NCI-H1048 (cell line): ENCODE data around the gene C1orf35.

Experiments used
- DNase-seq: peaks from one replicate; lab custom pipeline; 2025; lab: John Stamatoyannopoulos, UW

The C1orf35 gene

DNA sequence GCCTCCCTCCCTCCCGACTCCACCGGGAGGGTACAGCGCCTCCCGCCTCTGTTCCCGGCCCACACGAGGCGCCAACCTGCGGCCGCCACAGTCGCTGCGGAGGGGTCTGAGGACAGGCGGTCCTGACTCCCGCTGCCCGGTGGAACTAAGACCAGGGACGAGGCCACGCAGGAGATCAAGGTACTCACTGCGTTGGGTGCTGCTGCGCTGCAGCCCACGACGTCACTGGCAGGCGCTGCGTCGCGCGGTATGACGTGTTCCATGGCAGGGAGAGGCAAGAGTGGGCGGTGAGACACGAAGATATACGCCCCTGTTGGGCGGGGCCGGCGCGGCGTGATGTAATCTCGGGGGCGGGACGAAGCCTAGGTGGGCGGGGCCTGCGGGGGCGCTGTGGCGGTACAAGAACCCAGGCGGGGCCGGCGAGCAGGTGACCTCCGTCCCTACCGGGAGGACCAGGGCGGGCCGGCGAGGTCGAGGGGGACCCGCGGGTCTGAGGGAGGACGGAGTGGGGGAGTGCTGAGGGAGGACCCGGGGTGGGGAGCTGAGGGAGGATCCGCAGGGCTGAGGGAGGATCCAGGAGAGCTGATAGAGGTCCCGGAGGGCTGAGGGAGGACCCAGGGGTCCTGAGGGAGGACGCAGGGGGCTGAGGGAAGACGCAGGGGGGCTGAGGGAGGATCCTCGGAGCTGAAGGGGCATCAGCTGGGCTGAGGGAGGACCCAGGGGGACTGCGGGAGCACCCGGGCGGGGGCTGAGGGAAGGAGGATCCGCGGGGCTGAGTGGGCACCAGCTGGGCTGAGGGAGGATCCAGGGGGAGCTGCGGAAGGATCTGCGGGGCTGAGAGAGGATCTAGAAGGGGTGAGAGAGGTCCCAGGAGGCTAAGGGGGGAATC is 6.2 kb upstream of the C1orf35 start, which contains the start of gene MRPL55:
MRPL55 (minus strand) TSS at position 227 of the 889 bp plus-strand sequence. CDS start 1,039 bp downstream, outside the sequence.
- DNase-seq = peak; percentile 97

DNA sequence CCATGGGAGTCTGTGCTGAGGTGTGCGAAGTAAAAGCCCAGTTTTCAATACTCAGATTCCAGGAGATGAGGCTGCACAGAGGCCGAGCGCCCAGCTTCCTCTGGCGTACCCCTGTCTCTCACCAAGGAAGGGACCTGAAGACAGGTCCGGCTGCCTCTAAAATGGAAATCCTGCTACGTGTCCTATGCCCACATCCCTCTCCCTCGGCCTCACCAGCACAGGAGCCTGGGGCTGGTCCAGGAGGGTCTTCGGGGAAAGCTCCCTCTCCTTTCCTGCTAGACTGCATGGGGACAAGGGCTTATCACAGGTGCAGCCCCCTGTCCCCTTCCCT is 5.6 kb upstream of the C1orf35 start:
- DNase-seq = no peak

DNA sequence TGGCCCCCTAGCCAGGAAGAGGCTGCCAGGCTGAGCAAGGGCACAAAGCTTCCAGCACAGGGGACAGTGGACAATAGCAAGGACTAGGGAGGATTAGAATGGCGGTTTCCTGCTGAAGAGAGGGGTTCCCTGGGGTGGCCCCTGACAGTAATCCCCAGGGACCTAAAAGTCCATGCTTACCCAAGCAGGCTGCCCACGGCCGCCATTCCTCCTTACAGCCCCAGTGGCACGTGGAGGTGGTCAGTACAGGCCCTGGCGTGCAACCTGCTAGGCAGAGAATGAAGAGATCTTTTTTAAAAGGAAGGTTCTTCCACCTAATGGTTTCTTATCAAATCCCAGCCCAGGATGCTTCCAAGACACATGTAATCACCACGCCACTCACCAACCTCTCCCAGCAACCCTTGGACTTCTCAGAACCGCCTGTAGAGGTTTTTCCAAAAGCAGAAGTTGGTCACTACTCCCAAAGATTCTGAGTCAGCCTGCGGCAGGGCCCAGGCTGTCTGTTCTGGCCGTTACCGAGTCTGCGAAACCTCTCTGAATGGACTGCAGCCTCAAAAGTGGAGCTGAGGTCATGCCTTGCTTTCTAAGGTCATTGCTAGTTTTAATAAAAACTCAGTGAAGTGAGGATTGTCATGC is 5.0 kb upstream of the C1orf35 start:
- no peak for DNase-seq

DNA sequence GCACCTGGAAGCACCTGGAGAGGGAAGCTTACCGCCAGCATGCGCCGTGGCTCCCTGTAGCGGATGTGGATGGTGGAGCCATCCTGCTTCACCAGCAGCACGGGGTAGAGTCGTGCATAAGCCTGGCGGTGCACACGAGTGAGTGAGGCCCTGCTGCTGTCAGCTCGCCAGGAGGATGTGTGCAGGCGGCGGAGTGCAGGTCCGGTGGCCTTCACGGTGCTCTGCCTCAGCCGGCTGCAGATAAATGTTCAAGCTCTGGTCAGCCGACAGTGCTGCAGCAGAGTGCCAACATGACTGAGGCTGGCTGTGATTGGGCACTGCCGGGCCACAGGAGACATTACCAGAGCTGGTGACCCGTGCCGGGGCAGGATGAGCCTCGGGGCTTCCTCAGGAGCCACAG is 4.5 kb upstream of the C1orf35 start:
- DNase-seq = no peak

DNA sequence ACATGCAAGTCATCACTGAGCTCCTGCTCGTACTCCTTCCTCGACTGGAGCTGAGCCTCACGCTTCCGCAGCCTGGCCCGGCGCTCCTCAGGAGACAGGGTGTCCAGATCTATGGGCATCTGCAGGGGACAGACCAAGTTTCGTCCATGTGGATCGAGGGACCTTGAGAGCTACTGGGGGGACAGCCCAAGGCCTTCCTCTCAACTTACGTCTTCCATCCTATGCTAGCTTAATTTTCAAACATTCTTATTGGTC is 3.6 kb upstream of the C1orf35 start:
- DNase-seq = no peak

DNA sequence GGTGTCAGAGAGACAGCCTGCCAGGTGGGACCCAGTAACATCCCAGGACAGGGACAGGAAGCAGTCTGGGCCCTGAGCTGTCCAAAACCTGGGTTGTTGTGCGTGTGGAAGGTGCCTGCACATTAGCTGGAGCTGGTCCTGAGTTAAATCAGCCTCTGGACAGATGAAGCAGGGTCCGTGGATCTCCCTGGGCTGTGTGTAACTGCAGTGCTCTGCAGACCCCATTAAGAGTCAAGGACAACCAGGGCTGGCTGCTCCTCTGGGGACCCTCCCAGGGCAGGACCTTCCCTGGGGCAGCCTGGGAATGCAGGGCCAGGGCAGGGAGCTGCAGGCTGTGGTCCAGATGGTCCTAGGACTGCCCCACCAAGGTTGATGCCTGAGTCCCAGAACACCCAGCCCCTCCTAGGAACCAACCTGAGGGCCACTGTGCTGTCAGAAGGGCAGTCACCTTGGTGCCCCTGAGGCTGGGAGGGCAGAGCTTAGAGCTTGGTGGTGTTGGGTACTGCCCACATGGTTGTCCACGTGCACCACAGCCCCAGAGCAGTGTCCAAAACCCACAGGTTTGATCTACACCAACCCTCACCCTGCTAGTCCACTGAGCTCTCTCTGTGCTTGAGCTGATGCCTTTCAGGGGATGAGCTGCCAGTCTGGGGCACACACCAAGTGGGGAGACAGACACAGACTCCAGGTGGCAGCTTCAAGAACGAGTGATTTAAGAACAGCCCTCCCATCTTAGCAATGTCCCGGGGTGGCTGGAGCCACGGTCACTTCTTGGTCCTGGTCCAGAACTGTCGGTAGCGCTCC is 3.1 kb upstream of the C1orf35 start:
- DNase-seq = no peak

DNA sequence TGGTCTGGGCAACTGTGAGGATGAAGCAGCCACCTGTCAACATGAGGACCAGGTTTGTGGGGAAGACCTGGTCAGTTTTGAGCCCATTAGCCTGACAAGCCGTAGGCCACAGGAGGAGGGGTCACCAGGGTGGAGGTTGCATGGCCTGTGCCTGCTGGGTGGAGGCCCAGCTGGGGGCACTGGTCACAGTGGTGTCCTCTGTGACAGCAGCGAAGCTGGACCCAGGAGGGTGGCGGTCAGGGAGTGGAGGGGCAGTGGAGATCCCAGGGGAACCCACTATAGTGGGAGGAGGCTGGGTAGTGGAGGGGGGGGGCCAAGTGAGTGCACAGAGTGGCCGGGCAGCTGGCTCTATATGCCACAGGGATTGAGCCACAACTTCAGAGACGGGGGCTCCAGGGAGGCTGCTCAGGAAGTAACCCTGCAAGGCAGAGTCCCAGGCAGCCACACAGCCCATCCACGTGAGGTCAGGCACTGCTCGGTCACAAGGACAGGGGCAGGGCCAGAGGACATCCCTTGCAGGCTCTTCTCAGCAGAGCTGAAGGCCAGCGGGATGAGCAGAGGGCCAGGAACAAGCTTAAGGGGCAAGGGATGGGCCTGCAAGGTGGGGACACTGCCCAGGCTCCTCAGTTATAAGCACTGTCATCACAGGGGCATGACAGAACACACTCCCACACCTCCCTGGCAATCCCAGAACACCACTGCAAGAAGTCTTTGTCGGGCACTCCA is 2.3 kb upstream of the C1orf35 start:
- DNase-seq = no peak

DNA sequence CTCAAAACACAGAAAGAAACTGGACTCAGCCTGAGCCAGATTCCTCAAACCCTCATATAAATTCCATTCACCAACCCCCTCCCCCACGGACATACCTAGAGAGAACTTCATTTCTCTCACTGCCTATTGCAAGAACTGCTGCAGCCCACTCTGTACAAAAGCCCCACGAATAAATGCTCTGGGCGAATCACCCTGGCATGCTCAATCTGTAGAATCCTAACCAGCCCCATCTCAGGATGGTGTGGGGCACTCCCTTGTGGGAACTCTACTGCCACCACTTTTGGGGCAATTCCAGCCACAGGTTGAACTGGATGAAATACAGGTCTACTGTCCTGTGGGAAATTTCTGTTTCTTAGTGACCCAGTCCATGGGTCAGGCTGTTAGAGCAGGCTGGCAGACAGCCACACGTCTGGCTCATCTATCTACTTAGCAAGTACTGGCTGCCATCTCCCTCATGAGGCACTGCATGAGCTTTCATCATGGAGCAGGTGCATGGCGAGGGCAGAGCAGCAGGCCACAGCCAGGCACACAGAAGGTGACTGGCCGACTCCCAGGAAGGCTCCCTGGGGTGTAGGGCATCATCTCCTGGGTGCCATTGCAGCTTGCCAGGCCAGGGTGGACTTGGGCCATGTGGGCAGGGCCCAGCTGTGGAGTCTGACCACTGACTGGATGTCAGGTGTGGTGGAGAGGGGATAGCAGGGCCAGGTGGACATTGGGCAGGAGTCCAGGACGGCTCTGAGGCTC is 1.6 kb upstream of the C1orf35 start:
- no peak for DNase-seq

DNA sequence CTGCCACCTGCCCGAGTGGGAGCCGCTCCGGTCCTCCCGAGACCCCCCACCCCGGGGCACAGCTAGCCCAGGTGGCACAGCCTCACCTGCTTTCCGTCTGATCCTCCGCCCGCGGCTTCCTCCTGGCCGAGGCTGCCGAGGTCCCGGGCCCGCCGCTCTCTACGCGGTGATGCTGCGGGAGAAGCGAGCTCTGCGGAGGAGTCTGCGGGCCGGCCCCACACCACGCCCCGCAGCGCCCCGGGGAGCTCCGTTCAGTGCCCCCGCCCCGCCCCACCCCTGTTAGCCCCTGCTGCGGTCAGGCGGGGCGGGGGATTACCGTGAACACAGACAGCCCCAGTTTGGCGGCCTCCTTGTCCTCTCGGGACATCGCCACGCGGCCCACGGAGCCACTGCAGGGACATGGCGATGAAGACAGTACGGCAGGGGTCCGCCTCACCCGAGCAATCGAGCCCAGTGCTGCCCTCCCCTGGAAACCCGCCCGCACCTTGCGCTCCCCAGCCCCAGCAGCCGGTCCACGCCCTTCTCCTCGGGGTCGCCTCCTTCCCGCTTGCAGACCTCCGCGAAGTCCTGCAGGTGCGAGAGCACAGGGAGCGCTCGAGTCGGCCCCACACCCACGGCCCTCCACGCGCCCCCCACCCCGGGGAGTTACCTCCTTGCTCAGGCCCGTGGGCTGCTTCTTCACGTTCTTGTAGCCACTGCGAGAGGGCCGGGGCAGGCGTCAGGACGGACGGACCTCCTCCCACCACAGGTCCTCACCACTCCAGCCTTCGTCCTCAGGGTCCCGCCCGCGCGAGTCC is 933 bp downstream of the C1orf35 start:
- DNase-seq = no peak

DNA sequence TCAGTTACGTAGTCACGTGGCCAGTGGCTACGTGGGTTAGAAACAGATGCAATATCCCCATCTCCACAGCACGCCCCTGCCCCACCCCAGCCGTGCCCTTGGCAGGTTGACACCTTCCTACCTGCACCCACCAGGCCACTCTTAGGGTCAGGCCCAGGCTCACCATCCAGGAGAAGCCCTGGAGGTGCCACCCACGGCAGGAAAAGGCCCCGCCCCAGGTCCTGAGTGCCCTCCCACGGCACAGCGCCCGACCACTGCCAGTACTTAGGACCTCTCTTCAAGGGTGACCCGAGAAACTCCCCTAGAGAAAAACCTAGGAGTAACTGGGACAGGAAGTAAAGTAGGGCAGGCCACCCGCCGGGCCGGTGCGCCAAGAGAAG is 1.5 kb downstream of the C1orf35 start:
- no peak for DNase-seq

DNA sequence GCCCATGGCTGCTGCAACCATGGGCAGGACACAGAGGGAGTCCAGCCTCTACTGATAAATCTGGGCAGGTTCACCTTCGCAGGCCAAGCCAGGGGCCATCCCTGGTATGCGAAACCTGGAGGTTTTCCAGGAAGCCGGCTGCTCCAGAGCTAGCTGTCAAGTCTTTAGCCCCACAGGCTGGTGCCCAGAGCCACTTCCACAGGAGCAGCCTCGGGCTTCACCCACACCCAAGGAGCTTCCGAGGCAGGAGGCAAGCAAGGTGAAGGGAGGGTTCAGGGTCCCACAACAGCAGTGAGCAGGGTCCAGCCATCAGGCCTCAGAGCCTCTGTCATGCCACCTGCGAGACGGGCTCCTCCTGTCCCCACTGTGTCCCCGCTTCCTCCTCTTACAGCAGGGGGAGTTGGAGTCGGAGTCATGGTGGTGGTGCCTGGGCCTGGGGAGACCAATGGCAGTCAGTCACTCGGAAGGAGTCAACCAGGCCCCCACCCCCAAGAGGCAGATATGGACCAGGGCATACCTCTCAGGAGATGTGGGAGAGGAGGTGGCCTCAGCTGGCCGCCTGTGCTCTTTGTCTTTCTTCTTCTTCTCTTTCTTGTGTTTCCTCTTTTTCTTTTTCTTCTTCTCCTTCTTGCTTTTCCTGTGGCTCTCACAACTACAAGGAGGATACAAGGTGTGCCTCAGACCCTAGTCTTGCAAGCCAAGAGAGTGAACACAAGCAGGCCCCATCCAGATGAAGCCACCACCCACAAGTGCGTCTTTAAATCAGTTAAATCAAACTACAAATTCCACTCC is 2.1 kb downstream of the C1orf35 start:
- DNase-seq = no peak

DNA sequence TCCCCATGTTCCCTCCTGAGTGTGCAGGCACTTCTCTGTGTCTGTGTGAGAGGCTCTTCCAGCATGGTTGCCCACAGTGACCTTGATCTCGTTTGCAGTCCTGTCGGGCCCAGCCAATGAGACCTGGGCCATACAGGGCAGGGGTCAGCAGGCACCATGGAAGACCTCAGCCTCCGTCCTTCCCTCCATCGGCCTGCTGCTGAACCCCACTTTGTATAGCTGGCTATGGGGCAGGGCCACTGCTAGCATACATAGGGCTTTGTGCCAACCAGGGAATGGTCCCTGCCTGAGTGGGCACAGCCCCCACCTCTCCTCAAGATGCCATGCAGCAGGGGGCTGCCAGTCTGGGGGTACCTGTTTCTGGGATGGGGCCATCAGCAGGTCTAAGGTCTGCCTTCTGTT is 3.8 kb downstream of the C1orf35 start:
- no peak for DNase-seq

DNA sequence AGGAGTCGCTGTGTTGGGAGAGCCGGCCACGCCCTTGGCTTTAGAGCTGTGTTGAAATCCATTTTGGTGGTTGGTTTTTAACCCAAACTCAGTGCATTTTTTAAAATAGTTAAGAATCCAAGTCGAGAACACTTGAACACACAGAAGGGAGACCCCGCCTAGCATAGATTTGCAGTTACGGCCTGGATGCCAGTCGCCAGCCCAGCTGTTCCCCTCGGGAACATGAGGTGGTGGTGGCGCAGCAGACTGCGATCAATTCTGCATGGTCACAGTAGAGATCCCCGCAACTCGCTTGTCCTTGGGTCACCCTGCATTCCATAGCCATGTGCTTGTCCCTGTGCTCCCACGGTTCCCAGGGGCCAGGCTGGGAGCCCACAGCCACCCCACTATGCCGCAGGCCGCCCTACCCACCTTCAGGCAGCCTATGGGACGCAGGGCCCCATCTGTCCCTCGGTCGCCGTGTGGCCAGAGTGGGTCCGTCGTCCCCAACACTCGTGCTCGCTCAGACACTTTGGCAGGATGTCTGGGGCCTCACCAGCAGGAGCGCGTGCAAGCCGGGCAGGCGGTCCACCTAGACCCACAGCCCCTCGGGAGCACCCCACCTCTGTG is 4.7 kb downstream of the C1orf35 start:
- DNase-seq = no peak

DNA sequence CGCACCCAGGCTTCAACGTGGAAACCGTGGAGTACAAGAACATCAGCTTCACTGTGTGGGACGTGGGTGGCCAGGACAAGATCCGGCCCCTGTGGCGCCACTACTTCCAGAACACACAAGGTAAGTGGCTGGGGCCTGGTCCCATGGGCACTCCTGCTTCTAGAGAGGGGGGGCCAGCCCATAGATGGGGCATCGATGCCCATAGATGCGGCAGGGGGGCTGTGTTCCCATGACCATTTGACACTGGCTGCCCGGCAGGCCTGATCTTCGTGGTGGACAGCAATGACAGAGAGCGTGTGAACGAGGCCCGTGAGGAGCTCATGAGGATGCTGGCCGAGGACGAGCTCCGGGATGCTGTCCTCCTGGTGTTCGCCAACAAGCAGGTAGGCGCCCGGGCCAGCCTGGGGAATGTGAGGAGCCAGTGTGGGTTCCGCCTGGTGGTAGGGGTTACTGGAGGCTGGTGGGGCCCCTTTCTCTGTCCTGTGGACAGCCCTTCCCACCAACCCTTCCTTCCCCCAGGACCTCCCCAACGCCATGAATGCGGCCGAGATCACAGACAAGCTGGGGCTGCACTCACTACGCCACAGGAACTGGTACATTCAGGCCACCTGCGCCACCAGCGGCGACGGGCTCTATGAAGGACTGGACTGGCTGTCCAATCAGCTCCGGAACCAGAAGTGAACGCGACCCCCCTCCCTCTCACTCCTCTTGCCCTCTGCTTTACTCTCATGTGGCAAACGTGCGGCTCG is 5.6 kb downstream of the C1orf35 start:
- DNase-seq = no peak

DNA sequence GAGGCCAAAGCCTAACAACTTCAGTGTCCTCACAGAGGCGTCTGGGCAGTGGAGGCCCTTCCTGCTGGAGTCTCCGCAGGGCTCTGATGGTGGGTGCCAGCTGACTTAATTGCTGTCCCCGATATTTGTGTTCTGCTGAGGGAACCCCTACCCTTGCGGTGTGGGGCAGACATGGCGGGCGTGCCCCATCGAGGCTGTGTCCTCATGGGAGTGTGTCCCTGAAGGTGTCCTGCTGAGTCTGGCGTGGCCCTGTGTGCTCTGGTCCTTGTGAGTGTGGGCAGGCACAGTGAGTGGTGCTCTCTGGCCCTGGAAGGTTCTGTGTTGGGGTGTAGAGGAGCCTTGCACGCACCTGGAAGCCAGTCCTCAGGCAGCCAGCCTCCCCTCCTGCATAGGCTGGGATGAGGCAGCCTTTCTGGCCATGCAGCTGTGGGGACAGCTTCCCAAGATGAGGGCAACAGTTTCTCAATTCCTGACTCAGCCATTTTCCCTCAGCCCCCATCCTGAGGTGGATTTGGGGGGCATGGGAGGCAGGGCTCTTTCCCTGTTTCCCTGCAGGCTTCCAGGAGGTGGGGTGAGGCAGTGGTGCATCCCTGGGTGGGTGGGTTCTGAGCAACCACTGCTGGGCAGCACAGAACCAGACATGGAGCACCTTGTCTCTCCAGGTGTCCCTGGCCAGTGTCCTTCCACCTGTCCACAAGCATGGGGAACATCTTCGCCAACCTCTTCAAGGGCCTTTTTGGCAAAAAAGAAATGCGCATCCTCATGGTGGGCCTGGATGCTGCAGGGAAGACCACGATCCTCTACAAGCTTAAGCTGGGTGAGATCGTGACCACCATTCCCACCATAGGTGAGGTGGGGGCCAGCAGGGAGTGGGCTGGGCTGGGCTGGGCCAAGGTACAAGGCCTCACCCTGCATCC is 6.5 kb downstream of the C1orf35 start:
- no peak for DNase-seq

DNA sequence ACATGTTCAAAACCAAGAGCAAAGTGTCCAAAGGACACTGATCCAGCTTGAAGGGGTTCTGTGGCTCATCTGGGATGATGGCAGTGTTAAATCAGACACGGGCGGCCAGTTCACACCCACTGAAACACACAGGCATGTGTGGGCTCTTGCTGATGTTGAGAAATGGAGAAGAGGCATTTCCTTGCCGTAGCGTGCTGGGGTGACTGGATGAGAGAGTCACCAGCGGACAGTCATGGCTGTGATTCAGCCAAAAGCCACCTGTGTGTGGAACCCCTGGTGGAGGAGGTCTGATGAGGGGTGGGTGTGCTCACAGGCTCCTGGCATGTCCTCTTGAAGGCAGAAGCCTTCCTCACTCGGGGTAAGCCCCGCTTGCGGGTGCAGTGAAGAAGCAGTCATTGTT is 7.2 kb downstream of the C1orf35 start:
- DNase-seq = no peak

DNA sequence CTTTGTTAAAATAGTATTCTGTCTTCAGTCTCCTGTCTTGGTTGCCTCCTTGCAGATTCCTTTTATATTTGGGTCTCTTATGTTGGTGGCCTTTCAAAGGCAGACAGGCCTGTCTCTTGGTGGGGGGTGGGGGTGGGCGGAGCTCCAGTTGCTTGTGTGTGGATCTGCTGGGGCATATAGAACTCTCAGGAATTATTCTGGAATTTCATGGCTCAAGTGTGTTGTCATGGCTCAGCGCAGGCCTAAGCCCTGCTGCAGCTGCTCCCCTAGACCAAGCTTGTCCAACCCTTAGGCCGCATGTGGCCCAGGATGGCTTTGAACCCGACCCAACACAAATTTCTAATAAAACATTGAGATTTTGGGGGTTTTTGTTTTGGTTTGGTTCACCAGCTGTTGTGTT is 8.0 kb downstream of the C1orf35 start:
- no peak for DNase-seq
